NCI-H524 treated with DMSO at 0.1 percent for 48 hours (cell line): Measurements from ENCODE around the gene DYNC1H1.

Source experiments
- DNase-seq: peaks from one replicate; lab custom pipeline; 2025; lab: John Stamatoyannopoulos, UW

The DYNC1H1 gene

GRCh38 chr14:101944451-101944850, 19.9 kb upstream of the DYNC1H1 start:
- no peak for DNase-seq

DNA sequence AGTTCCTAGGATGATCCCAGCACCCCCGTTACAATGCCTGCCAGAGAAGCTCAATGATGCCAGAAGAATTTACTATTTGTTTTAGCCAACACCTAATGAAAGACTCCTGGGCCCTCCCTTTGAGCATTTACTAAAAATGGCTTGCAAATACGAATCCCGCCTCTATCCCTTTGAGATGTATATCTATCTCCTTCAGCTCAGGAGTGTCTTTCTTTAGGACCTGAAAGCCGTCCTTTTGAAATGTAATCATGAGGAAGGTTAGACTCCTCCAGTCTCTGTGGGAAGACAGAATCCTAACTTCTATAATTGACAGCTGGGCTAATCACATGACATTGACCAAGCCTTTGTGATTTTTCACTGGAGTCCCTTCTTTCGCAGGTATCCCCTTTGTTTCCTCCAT, 19.2 kb upstream of the DYNC1H1 start:
- no peak for DNase-seq

DNA sequence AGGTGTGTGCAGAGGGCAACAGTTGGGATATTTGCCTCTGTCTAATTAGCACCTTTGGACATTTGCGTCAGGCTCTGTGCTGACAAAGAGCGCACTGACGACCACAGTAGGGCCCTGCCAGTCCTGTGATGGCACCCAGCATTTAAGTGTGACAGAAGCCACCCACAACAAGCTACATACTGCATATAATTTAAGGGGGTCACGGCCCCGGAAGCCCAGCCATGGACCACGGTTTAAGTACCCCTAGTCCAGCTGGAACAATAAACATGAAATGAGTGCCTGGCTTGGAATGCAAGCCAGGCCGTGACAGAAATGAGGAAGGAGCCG, 16.8 kb upstream of the DYNC1H1 start:
- no peak for DNase-seq

DNA sequence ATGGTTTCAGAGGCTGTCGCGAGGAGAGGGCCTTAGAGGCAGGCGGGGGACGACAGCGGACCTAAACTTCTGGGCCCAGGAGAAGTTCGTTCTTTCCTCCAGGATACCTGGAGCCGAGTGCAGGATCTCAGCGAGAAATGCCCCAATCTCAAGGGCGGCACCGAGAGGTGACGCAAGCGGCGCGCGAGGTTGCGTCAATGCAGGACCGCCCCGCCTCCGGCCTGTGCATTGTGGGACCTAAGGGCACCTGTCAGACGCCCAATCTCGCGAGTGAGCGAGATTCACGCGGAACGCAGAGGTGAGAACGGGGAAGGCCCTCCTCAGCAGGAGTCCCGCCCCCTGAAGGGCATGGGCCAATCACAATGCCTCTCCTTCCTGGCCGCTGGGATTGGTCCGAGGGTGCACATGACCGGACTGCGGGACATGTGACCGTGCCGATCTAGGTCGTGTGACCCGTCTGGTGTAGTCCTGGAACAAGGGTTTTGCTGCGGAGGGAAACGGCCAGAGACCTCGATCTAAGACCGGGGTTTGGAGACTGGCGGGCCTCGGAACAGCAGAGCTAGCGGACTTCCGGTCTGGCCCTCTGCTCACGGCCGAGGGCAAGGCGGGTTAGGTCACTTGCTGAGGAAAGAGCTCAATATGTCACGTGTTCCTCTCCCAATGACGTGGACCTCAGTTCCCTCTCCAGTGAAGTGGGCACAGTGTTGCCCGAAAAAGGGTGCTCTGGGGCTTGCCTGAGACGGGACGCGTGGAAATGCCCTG, 16.3 kb upstream of the DYNC1H1 start:
- DNase-seq: peak; percentile 100

DNA sequence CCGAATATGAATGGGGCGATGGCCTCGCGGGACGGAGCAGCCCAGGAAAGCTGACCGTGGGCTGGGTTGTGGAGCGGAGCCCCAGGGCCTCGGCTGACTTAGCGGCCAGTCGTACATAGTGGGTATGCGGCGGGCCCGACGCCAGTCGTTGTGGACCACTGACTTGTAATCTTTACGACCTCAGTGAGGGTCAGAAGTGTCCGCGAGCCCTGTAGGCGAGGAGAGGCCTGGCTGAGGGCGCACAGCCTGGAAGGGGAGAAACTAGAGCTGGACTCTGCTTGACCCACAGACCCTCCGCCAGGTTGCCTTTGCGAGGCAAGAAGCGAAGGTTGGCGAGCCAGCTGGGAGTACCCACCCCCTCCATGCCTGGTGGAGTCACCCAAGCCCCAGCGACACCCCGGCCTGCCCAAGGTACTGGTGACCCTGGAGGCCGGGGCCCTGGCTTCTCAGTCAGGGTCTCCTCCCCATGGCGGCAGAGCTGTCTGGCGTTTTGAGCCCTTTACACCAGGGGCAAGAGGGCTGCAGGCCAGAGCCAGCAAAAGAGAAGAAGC, 15.6 kb upstream of the DYNC1H1 start:
- no peak for DNase-seq

- no peak for DNase-seq
These were observed 14.3 kb upstream of the DYNC1H1 start for GRCh38 chr14:101950100-101950499.

DNA sequence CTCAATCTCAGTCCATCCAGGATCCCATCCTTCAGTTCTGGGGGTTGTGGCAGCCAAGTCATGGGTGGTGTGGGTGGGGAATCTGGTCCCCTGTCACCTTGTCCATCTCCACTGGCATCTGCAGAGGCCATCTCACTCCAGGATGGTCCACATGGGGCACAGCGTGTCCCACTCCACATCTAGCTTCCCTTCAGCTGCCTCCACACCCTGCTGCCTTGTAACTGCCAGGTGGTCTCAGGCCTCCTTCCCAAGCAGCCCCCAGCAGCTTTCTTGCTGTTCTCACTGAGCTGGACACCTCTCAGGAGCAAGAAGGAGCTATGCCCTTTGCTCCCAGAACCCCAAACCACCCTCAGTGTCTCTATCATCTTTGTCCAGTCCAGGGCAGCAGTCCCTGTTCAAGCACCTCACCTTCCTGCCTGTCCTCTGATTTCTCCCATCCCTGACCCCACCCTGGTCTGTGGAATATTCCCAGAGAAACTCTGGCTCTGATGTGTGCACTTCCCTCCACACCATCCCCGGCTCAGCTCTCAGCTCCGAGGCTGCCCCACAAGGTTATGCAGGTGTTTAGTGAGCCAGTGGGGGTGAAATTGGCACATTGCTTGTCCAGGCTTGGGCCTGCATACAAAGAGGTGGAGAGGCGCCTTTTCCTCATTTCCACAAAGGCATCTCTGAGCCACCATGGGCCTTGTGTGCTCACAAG, 13.7 kb upstream of the DYNC1H1 start:
- no peak for DNase-seq

- peak; percentile 11 for DNase-seq
These were observed 11.2 kb upstream of the DYNC1H1 start for GRCh38 chr14:101953151-101953550.

DNA sequence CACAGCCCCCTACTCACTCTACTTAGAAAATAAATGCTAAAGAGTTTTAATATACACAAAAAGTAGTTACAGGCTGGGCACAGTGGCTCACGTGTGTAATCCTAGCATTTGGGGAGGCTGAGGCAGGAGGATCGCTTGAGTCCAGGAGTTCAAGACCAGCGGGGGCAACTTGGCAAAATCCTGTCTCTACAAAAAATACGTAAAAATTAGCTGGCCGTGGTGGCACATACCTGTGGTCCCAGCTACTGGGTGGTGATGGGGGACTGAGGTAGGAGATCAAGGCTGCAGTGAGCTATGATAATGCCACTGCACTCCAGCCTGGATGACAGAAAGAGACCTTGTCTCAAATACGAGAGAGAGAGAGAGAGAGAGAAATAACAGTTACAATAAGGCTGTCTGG, 9.9 kb upstream of the DYNC1H1 start:
- no peak for DNase-seq

DNA sequence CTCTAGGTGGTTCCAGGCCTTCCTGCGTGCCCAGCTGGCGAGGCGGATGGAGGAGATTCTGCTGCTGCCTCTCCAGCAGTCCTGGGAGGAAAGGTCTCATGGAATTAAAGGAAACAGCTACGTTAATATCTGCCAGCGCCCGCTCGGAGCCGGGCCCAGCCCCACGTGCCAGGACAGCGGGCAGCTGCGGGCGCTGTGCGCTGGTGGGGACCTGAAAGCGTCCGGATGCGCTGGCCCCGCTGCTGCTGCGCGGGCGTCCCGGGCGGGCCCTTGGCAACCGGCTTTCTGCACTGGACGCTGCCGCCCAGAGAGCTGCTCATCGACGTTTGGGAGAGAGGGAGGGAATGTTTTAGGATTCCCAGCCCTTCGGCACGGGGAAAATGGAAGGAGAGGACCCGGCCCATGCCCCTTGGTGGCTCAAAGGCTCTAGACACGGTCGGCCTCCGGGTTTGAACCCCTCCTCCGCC, 8.6 kb upstream of the DYNC1H1 start:
- no peak for DNase-seq

- DNase-seq: no peak
These were observed 8.0 kb upstream of the DYNC1H1 start for GRCh38 chr14:101956179-101956885.

GRCh38 chr14:101957406-101958234, 6.8 kb upstream of the DYNC1H1 start:
- no peak for DNase-seq

DNA sequence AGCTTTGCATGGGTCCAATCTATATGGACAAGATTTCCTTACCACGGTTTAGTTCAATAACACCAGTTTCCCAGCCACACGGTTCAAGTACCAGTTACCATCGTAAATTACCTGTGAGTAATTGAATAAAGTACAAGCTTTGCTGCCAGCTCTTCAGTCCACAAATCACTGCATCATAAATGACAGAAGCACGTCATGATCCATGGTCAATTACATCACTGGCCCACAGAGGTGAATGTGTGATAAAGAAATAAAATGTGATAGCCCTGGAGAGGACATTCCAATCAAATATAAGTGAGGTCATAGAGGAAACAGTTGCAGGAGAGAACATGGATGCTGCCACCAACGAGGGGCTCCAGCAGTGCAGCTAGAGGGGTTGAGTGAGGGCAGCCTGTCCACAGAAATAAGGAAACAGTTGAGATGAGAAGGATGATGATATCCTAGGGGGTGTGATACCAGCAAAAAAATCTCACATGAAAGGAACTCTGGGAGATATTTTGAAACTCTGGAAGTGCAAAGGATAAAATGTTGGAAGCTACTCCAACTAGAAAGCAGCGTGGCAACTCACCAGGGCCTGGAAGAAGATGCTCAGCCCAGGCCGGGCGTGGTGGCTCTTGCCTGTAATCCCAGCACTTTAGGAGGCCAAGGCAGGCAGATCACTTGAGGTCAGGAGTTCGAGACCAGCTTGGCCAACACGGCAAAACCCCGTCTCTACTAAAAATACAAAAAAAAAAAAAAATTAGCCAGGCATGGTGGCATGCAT, 5.8 kb upstream of the DYNC1H1 start:
- DNase-seq: no peak

GRCh38 chr14:101959277-101959676, 5.1 kb upstream of the DYNC1H1 start:
- no peak for DNase-seq

DNA sequence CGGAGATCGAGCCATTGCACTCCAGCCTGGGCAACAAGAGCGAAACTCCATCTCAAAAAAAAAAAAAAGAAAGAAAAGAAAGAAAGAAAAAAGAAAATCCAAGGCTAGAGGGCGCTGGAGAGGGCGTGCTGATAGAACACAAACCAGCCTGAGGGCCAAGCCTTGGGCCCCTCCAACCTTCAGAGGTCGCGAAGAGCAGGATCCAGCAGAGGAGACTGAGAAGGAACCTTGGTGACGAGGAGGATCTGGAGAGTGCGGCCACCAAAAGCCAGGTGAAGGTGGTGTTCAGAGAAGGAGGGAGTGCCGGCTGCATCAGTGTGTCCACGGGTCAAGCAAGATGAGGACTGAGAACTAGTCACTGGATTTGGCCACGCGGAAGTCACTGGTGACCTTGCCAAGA, 4.1 kb upstream of the DYNC1H1 start:
- no peak for DNase-seq

GRCh38 chr14:101961011-101961721, 3.2 kb upstream of the DYNC1H1 start:
- peak; percentile 62 for DNase-seq

DNA sequence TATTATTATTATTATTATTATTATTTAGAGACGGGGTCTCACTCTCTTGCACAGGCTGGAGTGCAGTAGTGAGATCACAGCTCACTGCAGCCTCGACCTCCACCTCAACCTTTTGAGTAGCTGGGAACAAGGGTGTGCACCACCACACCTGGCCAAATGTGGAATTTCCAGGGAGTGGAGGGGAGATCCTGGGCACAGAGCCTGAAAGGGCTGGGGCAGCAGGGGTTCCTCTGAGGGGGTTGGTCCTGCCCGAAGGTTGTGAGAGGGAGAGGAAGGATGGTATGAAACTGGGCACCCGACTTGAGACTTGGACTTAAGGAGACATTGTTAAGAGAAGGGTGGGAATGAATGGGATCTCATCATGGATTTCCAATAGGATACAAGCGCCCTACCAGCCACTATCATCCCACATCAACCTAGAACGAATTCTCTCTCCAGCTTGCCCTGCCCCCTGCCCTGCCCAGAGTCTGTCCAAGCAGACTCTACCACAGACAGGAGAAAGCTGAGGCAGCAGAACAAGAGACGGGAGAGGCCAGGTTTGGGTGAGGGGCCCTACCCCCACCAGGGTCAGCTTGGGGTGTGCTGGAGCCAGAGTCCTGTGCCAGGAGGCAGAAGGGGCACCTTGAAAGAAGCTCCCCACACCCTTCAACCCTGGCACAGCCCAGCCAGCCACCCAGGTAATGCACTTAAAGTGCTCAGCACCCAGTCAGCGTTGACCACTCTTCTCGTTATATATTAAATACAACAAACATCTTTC, 2.4 kb upstream of the DYNC1H1 start:
- no peak for DNase-seq

- DNase-seq: peak; percentile 73
These were observed 1.9 kb upstream of the DYNC1H1 start for GRCh38 chr14:101962503-101962874.

- no peak for DNase-seq
These were observed 1.3 kb upstream of the DYNC1H1 start for GRCh38 chr14:101963052-101963451.
